ENCODE data around the gene PPP2R5C.

Gene PPP2R5C

DNA sequence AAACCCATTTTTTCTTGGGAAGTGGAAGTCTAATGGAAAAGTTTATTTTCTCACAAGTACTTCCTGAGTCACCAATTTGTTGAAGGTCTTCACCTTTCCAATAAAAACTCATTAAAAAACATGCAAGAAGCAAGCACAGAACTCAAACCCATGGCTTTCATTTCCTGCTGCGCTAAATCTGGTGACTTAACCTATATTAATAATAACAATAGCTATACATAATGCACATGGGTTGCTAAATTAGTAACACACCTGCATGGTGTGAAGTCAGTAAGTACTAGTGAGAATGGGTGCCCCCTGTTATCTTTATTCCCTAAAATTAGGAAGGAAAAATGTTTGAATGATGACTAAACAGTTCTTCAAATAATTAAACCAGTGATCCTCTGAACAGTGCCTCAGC lies 52.3 kb downstream of the PPP2R5C start:
- H3K27me3 ChIP-seq (ENCODE audit: insufficient read depth, low read length, poor library complexity), result no peaks in the 10 kb centered on the region
- ATAC-seq (ENCODE audit: insufficient read depth, low read depth) (no peak), DNase-seq (no peak)
- no peak overlapping the region for H2AFZ ChIP-seq (ENCODE audit: low read depth, low read length)
- peaks cover 90% of the 10 kb centered on the region for H3K79me2 ChIP-seq (ENCODE audit: insufficient read depth, low read length)
- no peak overlapping the region for H3K9ac ChIP-seq (ENCODE audit: low read depth, low read length)
- 0 out of 2 replicates have a peak overlapping the region, but pooled peaks have one; percentile 23 for H3K27ac ChIP-seq (ENCODE audit: low read length)
- peaks cover 69% of the 10 kb centered on the region for H3K4me1 ChIP-seq (ENCODE audit: insufficient read depth, low read length)
- H3K4me3 ChIP-seq (ENCODE audit: low read depth in 1 of 2, low read length in 2 of 2), result no peak overlapping the region
- H3K4me2 ChIP-seq (ENCODE audit: insufficient read depth, low read length), result 0 out of 2 replicates have a peak overlapping the region, but pooled peaks have one; percentile 21
- no peak for TF ChIP-seq EZH2 (IDR thresholded peaks at IDR 0.05; ENCODE audit: borderline replicate concordance, low read depth, low read length, severe bottlenecking)
- TF ChIP-seq, protein P1, sequence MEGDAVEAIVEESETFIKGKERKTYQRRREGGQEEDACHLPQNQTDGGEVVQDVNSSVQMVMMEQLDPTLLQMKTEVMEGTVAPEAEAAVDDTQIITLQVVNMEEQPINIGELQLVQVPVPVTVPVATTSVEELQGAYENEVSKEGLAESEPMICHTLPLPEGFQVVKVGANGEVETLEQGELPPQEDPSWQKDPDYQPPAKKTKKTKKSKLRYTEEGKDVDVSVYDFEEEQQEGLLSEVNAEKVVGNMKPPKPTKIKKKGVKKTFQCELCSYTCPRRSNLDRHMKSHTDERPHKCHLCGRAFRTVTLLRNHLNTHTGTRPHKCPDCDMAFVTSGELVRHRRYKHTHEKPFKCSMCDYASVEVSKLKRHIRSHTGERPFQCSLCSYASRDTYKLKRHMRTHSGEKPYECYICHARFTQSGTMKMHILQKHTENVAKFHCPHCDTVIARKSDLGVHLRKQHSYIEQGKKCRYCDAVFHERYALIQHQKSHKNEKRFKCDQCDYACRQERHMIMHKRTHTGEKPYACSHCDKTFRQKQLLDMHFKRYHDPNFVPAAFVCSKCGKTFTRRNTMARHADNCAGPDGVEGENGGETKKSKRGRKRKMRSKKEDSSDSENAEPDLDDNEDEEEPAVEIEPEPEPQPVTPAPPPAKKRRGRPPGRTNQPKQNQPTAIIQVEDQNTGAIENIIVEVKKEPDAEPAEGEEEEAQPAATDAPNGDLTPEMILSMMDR (IDR thresholded peaks at IDR 0.05; ENCODE audit: borderline replicate concordance, extremely low read depth, low read length, poor library complexity, severe bottlenecking), result no peak
- H4K20me1 ChIP-seq (ENCODE audit: insufficient read depth, low read length), result peaks cover 69% of the 10 kb centered on the region
- H3K36me3 ChIP-seq (ENCODE audit: insufficient read depth, low read length), result peaks cover 33% of the 10 kb centered on the region
- no peaks in the 10 kb centered on the region for H3K9me3 ChIP-seq (ENCODE audit: insufficient read depth, low read length, severe bottlenecking)

DNA sequence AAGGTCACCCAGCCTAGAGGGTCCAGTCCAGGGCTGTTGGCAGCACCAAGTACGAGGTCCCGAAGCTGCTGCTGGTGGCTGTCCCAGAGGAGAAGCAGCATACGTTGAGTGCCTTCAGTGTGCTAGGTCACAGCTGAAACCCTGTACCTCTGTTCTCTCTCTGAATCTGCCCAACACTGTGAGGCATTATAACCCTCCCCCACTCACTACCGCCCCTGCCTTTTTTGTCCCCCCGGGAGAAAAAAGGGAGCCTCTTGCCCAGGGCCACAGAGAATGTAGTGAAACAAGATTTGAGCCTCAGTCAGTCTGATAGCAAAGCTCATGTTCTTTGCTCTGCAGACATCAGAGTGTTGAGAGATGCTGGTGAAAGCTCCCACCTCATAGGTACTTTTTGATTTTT lies 53.4 kb downstream of the PPP2R5C start:
- Histone ChIP-seq H3K4me2 (ENCODE audit: insufficient read depth, low read length) (peak overlapping the region; percentile 21; the same call in 1 of the 2 replicates), H4K20me1 (ENCODE audit: insufficient read depth, low read length) (peaks cover 79% of the 10 kb centered on the region), H3K9ac (ENCODE audit: low read depth, low read length) (no peak overlapping the region), H3K4me3 (ENCODE audit: low read depth in 1 of 2, low read length in 2 of 2) (no peak overlapping the region), H2AFZ (ENCODE audit: low read depth, low read length) (no peak overlapping the region), H3K27me3 (ENCODE audit: insufficient read depth, low read length, poor library complexity) (no peaks in the 10 kb centered on the region), H3K4me1 (ENCODE audit: insufficient read depth, low read length) (peaks cover 64% of the 10 kb centered on the region), H3K36me3 (ENCODE audit: insufficient read depth, low read length) (peaks cover 43% of the 10 kb centered on the region), H3K27ac (ENCODE audit: low read length) (0 out of 2 replicates have a peak overlapping the region, but pooled peaks have one; percentile 5), H3K9me3 (ENCODE audit: insufficient read depth, low read length, severe bottlenecking) (no peaks in the 10 kb centered on the region), H3K79me2 (ENCODE audit: insufficient read depth, low read length) (peaks cover 99% of the 10 kb centered on the region)
- ATAC-seq (ENCODE audit: insufficient read depth, low read depth) (no peak), DNase-seq (no peak)
- no peak for TF ChIP-seq EZH2 (IDR thresholded peaks at IDR 0.05; ENCODE audit: borderline replicate concordance, low read depth, low read length, severe bottlenecking)
- TF ChIP-seq, protein P1 (IDR thresholded peaks at IDR 0.05; ENCODE audit: borderline replicate concordance, extremely low read depth, low read length, poor library complexity, severe bottlenecking), result no peak

DNA sequence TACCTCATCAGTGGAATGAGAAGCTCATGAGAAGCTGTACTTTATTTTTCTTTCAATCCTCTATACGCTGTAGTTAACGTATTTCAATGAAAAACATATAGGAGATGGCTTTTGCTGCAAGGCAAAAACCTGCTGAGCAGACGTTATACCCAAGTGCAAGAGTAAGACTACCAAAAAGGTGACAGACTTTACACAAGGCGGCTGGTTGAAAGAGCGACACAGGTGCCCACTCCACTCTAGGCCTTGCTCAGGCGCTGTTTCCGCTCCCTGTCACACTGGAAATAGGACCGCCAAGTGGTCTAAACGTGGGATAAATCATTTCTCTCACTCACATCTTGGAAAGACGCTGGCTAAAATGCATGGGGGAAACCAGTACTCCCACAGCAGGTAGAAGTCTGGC lies 54.5 kb downstream of the PPP2R5C start:
- TF ChIP-seq, protein P1 (IDR thresholded peaks at IDR 0.05; ENCODE audit: borderline replicate concordance, extremely low read depth, low read length, poor library complexity, severe bottlenecking), result no peak
- TF ChIP-seq EZH2 (IDR thresholded peaks at IDR 0.05; ENCODE audit: borderline replicate concordance, low read depth, low read length, severe bottlenecking), result no peak
- H3K4me1 ChIP-seq (ENCODE audit: insufficient read depth, low read length), result peaks cover 61% of the 10 kb centered on the region
- H3K4me2 ChIP-seq (ENCODE audit: insufficient read depth, low read length), result peak overlapping the region; percentile 1; the same call in 1 of the 2 replicates
- H3K36me3 ChIP-seq (ENCODE audit: insufficient read depth, low read length), result peaks cover 50% of the 10 kb centered on the region
- no peak overlapping the region for H2AFZ ChIP-seq (ENCODE audit: low read depth, low read length)
- peaks cover 83% of the 10 kb centered on the region for H4K20me1 ChIP-seq (ENCODE audit: insufficient read depth, low read length)
- no peak overlapping the region for H3K9ac ChIP-seq (ENCODE audit: low read depth, low read length)
- DNase-seq (no peak), ATAC-seq (ENCODE audit: insufficient read depth, low read depth) (no peak)
- no peak overlapping the region for H3K27ac ChIP-seq (ENCODE audit: low read length)
- peaks cover 99% of the 10 kb centered on the region for H3K79me2 ChIP-seq (ENCODE audit: insufficient read depth, low read length)
- no peak overlapping the region for H3K4me3 ChIP-seq (ENCODE audit: low read depth in 1 of 2, low read length in 2 of 2)
- H3K9me3 ChIP-seq (ENCODE audit: insufficient read depth, low read length, severe bottlenecking), result no peaks in the 10 kb centered on the region
- H3K27me3 ChIP-seq (ENCODE audit: insufficient read depth, low read length, poor library complexity), result no peaks in the 10 kb centered on the region

All from DND-41 (cell line).